HUDEP-2 (cell line): Measurements from ENCODE around the gene HTR3A.

Source experiments
- DNase-seq, 76 experiments: peaks; one replicate each; lab custom pipeline; 2025; ENCODE audit not compliant: unreplicated experiment in 76 of 76; lab: John Stamatoyannopoulos, UW

The HTR3A gene

GRCh38 chr11:114016986-114017385 lies 42.1 kb downstream of the HTR3A start:
- DNase-seq, result no peak

GRCh38 chr11:114017723-114018122 lies 42.8 kb downstream of the HTR3A start:
- DNase-seq, result no peak

GRCh38 chr11:114019046-114019445 lies 44.1 kb downstream of the HTR3A start:
- no peak for DNase-seq

- DNase-seq, result no peak
These were observed 44.7 kb downstream of the HTR3A start for GRCh38 chr11:114019574-114019973.

GRCh38 chr11:114025329-114025907 lies 50.5 kb downstream of the HTR3A start:
- no peak for DNase-seq

GRCh38 chr11:114026355-114026754 lies 51.4 kb downstream of the HTR3A start:
- DNase-seq, result peak in 13 of 76 experiments; percentile 2 to 32 (median 11)

GRCh38 chr11:114027391-114027790 lies 52.5 kb downstream of the HTR3A start:
- no peak for DNase-seq

- DNase-seq, result no peak
These were observed 53.0 kb downstream of the HTR3A start for GRCh38 chr11:114027926-114028325.

- DNase-seq, result no peak
These were observed 56.5 kb downstream of the HTR3A start for GRCh38 chr11:114031246-114031966.

GRCh38 chr11:114031967-114032320 lies 57.0 kb downstream of the HTR3A start:
- no peak for DNase-seq

- DNase-seq, result no peak
These were observed 58.2 kb downstream of the HTR3A start for GRCh38 chr11:114033066-114033465.

GRCh38 chr11:114033572-114033971 lies 58.7 kb downstream of the HTR3A start:
- no peak for DNase-seq

GRCh38 chr11:114034956-114035355 lies 60.0 kb downstream of the HTR3A start:
- no peak for DNase-seq

GRCh38 chr11:114036147-114036811 lies 61.4 kb downstream of the HTR3A start:
- DNase-seq, result peak in 65 of 76 experiments; percentile 6 to 73 (median 40)

- DNase-seq, result no peak
These were observed 62.0 kb downstream of the HTR3A start for GRCh38 chr11:114036958-114037357.

- no peak for DNase-seq
These were observed 64.6 kb downstream of the HTR3A start for GRCh38 chr11:114039551-114039950.
